ENCODE results near the gene LGALS13.

Gene LGALS13

GRCh38 chr19:39602224-39602623 lies at the start of gene LGALS13:
Gene LGALS13 (plus strand): TSS chr19:39602524. CDS start chr19:39602569, 45 bp downstream.
- no peak for DNase-seq

- DNase-seq, result peak; percentile 59
These were observed 49.2 kb upstream of the LGALS13 start for GRCh38 chr19:39553082-39553652.

- DNase-seq, result no peak
These were observed 47.5 kb upstream of the LGALS13 start for GRCh38 chr19:39554701-39555311.

GRCh38 chr19:39555883-39556282 lies 46.4 kb upstream of the LGALS13 start:
- DNase-seq, result no peak

- peak; percentile 84 for DNase-seq
These were observed 44.3 kb upstream of the LGALS13 start for GRCh38 chr19:39557811-39558623.

- peak; percentile 32 for DNase-seq
These were observed 43.7 kb upstream of the LGALS13 start for GRCh38 chr19:39558624-39559117.

- DNase-seq, result no peak
These were observed 38.9 kb upstream of the LGALS13 start for GRCh38 chr19:39563408-39563807.

GRCh38 chr19:39566064-39566463 lies 36.3 kb upstream of the LGALS13 start:
- no peak for DNase-seq

GRCh38 chr19:39568604-39569003 lies 33.7 kb upstream of the LGALS13 start:
- DNase-seq, result no peak

- no peak for DNase-seq
These were observed 19.9 kb upstream of the LGALS13 start for GRCh38 chr19:39582442-39582841.

GRCh38 chr19:39582891-39583625 lies 19.3 kb upstream of the LGALS13 start:
- no peak for DNase-seq

- DNase-seq, result no peak
These were observed 14.8 kb upstream of the LGALS13 start for GRCh38 chr19:39587496-39587895.

- DNase-seq, result no peak
These were observed 14.3 kb upstream of the LGALS13 start for GRCh38 chr19:39588066-39588465.

- no peak for DNase-seq
These were observed 12.1 kb upstream of the LGALS13 start for GRCh38 chr19:39590265-39590664.

- no peak for DNase-seq
These were observed 9.9 kb upstream of the LGALS13 start for GRCh38 chr19:39592381-39592780.

- DNase-seq, result no peak
These were observed 6.4 kb upstream of the LGALS13 start for GRCh38 chr19:39595950-39596349.

- no peak for DNase-seq
These were observed 5.4 kb upstream of the LGALS13 start for GRCh38 chr19:39596911-39597310.

- no peak for DNase-seq
These were observed 3.2 kb upstream of the LGALS13 start for GRCh38 chr19:39599116-39599515.

- no peak for DNase-seq
These were observed 1.5 kb downstream of the LGALS13 start for GRCh38 chr19:39603825-39604224.

- no peak for DNase-seq
These were observed 4.7 kb downstream of the LGALS13 start for GRCh38 chr19:39607021-39607420.

- no peak for DNase-seq
These were observed 5.2 kb downstream of the LGALS13 start for GRCh38 chr19:39607561-39607960.

GRCh38 chr19:39613597-39613996 lies 11.3 kb downstream of the LGALS13 start:
- DNase-seq, result no peak

- no peak for DNase-seq
These were observed 15.4 kb downstream of the LGALS13 start for GRCh38 chr19:39617745-39618144.
